Neutrophil (primary cell): ENCODE data around the gene C3orf22.

ENCODE experiments used
- H3K27ac ChIP-seq: fragments of 200-600 bp; sonication (generic); 2 replicates; pipeline ENCODE4 v1.5.1; 2016; ENCODE audit warnings: mild to moderate bottlenecking, moderate library complexity
- H3K27me3 ChIP-seq: fragments of 200-600 bp; sonication (generic); 2 replicates; pipeline ENCODE4 v1.6.0; 2016; ENCODE audit warnings: mild to moderate bottlenecking
- H3K36me3 ChIP-seq: fragments of 200-600 bp; sonication (generic); 2 replicates; pipeline ENCODE4 v1.5.1; 2017
- H3K4me1 ChIP-seq, 2 experiments: fragments of 200-600 bp in 1 of 2; sonication (generic) in 1 of 2; 1 replicate in 1 of 2; 2 replicates in 1 of 2; pipeline versions ENCODE4 v1.5.1 to v1.6.1; 2013 to 2016; ENCODE audit warnings: low read depth in 1 of 2, low read length in 1 of 2, mild to moderate bottlenecking in 1 of 2, moderate library complexity in 1 of 2; ENCODE audit not compliant: control insufficient read depth in 1 of 2, insufficient read depth in 1 of 2
- H3K4me3 ChIP-seq, 2 experiments: fragments of 200-600 bp in 1 of 2; sonication (generic) in 1 of 2; 1 replicate in 1 of 2; 2 replicates in 1 of 2; pipeline ENCODE4 v1.5.1; 2013 to 2016; ENCODE audit warnings: low read depth in 1 of 2, low read length in 1 of 2, mild to moderate bottlenecking in 1 of 2, moderate library complexity in 1 of 2
- H3K9me3 ChIP-seq: fragments of 200-600 bp; sonication (generic); 2 replicates; pipeline ENCODE4 v1.5.1; 2016
- CTCF ChIP-seq: fragments of 200-600 bp; sonication (generic); IDR thresholded peaks from 2 replicates; pipeline ENCODE4 v1.5.1; 2016; ENCODE audit warnings: antibody characterized with exemption

Gene C3orf22

DNA sequence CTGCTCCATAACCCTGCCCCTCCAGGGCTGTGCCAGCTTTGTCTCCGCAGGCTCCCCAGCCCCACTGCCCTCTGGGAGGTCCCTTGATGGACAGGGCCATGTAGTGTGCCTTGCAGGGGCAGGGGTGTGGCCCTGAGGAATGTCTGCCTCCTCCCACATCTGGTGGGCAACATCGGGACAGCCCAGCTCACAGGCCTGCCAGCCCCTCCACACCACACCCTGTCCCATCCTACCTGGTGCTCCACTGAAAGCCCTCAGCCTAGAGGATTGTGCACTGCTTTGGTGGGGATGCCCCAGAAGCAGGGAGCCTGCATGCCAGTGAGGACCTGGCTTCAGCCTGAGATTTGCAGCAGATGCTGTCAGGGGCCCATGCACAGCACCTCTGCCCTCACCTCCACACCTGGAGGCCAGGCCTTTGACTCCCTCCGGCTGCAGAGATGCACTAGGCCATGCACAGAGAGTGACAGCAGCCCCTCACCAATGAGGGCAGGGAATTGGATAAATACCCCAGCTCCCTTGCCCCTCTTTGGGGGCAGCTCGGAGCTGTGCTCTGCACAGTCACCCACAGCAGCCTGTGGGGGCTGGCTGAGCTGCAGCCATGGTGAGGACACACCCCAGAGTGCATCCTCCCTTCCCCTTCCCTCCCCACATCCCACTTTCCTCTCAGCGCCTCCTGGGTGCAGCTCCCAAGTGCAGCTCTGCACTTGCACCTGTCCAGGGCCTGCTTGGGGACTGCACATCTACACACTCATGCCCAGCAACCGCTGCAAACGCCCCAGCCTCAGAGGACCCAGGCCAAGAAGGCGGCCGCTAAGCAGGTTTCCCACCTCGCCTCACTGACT lies 2.7 kb downstream of the C3orf22 start:
- no peaks in the 10 kb centered on the region for H3K9me3 ChIP-seq
- no peaks in the 10 kb centered on the region for H3K36me3 ChIP-seq
- H3K27ac ChIP-seq = no peak overlapping the region
- no peaks in the 10 kb centered on the region for H3K27me3 ChIP-seq
- TF ChIP-seq CTCF = no peak
- no peak overlapping the region for H3K4me3 ChIP-seq
- H3K4me1 ChIP-seq = no peaks in the 10 kb centered on the region

- no peak overlapping the region for H3K27ac ChIP-seq
- H3K36me3 ChIP-seq = no peaks in the 10 kb centered on the region
- TF ChIP-seq CTCF = no peak
- H3K4me1 ChIP-seq = peaks cover 0 to 2% of the 10 kb centered on the region in 2 experiments
- no peak overlapping the region for H3K4me3 ChIP-seq
- no peaks in the 10 kb centered on the region for H3K27me3 ChIP-seq
- no peaks in the 10 kb centered on the region for H3K9me3 ChIP-seq
Measured at GRCh38 chr3:126554560-126555525, 3.9 kb downstream of the C3orf22 start.

GRCh38 chr3:126553284-126554084 lies 5.2 kb downstream of the C3orf22 start:
- H3K4me1 ChIP-seq = peaks cover 8 to 12% of the 10 kb centered on the region in 2 experiments
- H3K36me3 ChIP-seq = no peaks in the 10 kb centered on the region
- TF ChIP-seq CTCF = no peak
- H3K27me3 ChIP-seq = no peaks in the 10 kb centered on the region
- no peaks in the 10 kb centered on the region for H3K9me3 ChIP-seq
- H3K4me3 ChIP-seq = no peak overlapping the region
- no peak overlapping the region for H3K27ac ChIP-seq

DNA sequence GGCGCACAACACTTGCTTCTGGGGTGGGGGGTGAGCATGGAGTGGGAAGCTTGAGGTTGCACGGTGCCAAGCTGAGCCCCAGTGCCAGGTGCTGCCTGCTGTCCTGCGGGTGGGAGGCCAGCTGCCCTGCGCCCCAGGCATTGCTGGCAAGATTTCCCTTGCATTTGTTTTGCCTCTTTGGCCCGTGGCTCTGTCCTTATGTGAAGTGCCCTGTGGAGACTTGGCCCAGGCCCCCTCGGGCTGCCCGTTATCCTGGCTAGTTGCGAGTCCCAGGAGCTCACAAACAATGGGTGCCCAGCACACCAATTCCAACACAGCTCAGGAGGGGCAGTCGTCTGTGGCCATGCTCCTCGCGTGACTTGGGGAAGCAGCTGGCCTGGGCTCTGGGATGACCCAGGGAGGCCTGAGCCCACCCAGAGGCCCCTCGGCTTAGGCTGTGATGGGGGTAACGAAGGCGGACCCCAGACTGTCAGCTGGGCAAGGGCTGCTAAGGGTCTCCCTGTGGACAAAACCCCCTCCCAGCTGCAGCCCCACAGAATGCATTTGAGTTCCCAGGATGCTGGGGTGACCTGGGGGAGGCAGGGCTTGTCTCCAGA lies 5.9 kb downstream of the C3orf22 start:
- H3K27ac ChIP-seq = no peak overlapping the region
- H3K4me3 ChIP-seq = no peak overlapping the region
- H3K4me1 ChIP-seq = peaks cover 8 to 12% of the 10 kb centered on the region in 2 experiments
- H3K36me3 ChIP-seq = no peaks in the 10 kb centered on the region
- no peaks in the 10 kb centered on the region for H3K9me3 ChIP-seq
- no peak for TF ChIP-seq CTCF
- no peaks in the 10 kb centered on the region for H3K27me3 ChIP-seq
